Activated CD8-positive, alpha-beta memory T cell treated with anti-CD3 and anti-CD28 coated beads for 48 hours (primary cell): ENCODE measurements around the gene SPACA7.
A peak's percentile ranks its signal among the peaks of the same experiment; 100 is the strongest.
"Not testable (repeated sequence)": the region's sequence is repeated elsewhere in the genome, so short reads cannot be mapped to it uniquely, and the experiment has no call there.

Experiments used
- DNase-seq, 3 experiments: peaks; one replicate each; pipeline ENCODE4 v3.0.0-alpha.2; 2020; ENCODE audit warnings: low read depth in 2 of 3, low spot score in 2 of 3

SPACA7 gene

GRCh38 chr13:112416647-112417046 lies 40.5 kb downstream of the SPACA7 start:
- DNase-seq: no peak

- DNase-seq: no peak
Observed at GRCh38 chr13:112417079-112417478, 40.9 kb downstream of the SPACA7 start.

GRCh38 chr13:112424098-112424497 lies 47.9 kb downstream of the SPACA7 start:
- DNase-seq: no peak

- DNase-seq: no peak
Observed at GRCh38 chr13:112428704-112429103, 52.5 kb downstream of the SPACA7 start.

GRCh38 chr13:112431734-112432133 lies 55.6 kb downstream of the SPACA7 start:
- DNase-seq: no peak

GRCh38 chr13:112432734-112433133 lies 56.6 kb downstream of the SPACA7 start:
- not testable (repeated sequence) for DNase-seq

- DNase-seq: not testable (repeated sequence)
Observed at GRCh38 chr13:112433517-112433916, 57.4 kb downstream of the SPACA7 start.

GRCh38 chr13:112434032-112434431 lies 57.9 kb downstream of the SPACA7 start:
- DNase-seq: no peak

- no peak for DNase-seq
Observed at GRCh38 chr13:112434937-112435523, 58.9 kb downstream of the SPACA7 start.

- no peak for DNase-seq
Observed at GRCh38 chr13:112435973-112436372, 59.8 kb downstream of the SPACA7 start.

- DNase-seq: no peak
Observed at GRCh38 chr13:112438094-112438493, 61.9 kb downstream of the SPACA7 start.

GRCh38 chr13:112438515-112438914 lies 62.4 kb downstream of the SPACA7 start:
- DNase-seq: no peak

- DNase-seq: no peak
Observed at GRCh38 chr13:112441226-112441625, 65.1 kb downstream of the SPACA7 start.

- no peak for DNase-seq
Observed at GRCh38 chr13:112441779-112442310, 65.7 kb downstream of the SPACA7 start.

- no peak for DNase-seq
Observed at GRCh38 chr13:112442483-112443090, 66.4 kb downstream of the SPACA7 start.

GRCh38 chr13:112443191-112443994 lies 67.2 kb downstream of the SPACA7 start:
- no peak for DNase-seq

- DNase-seq: peak; percentile 23 to 48 (median 33)
Observed at GRCh38 chr13:112443995-112444311, 67.8 kb downstream of the SPACA7 start.

GRCh38 chr13:112444416-112445399 lies 68.6 kb downstream of the SPACA7 start:
- no peak for DNase-seq

- DNase-seq: no peak
Observed at GRCh38 chr13:112445411-112446271, 69.5 kb downstream of the SPACA7 start.

- no peak for DNase-seq
Observed at GRCh38 chr13:112446347-112446861, 70.2 kb downstream of the SPACA7 start.
